ENCODE measurements around the gene PLPP7.
"Not testable (repeated sequence)": the region's sequence is repeated elsewhere in the genome, so short reads cannot be mapped to it uniquely, and the experiment has no call there.

The PLPP7 gene

DNA sequence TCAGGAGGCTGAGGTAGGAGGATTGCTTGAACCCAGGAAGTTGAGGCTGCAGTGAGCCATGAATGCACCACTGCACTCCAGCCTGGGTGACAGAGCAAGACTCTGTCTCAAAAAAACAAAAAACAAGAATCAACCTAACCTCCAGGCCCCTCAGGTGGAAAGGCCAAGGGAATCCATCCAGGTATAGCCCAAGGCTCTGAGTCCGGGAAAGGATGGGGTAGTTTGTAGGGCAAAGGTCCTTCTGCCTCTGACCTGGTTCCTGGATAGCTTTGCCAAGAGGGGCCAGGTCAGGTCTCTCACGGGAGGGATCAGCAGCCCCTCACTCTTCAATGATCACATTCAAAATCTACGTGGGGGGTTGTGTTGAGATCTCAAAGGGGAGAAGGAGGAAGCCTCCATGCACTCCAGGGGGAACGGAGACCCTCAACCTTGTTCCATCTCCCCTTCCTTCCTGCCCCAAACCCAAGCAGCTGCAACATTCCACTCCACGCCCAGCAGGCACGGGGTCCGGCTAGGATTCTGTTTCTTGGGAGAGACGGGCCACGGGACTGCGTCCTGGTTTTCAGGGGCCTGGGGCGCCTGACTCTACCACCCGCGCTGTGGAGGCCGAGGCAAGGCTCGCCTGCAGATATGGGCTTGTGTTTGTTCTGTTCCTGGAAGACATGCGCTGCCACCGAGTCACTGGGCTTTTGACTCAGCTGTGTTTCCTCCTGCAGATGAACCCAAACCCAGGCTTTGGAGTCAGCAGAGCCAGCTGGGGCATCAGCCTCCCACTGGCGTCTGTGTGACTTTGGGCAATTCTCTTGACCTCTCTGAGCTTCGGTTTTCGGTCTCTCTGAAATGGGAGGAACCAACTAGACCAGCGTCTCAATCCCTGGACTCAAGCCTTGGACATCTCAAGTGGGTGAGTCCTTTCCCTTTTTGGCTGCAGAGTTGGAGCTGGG, 35.5 kb downstream of the PLPP7 start:
- Histone ChIP-seq H3K27ac (no peak overlapping the region), H3K36me3 (ENCODE audit: insufficient read depth) (no peaks in the 10 kb centered on the region), H2AFZ (ENCODE audit: low read depth) (no peak overlapping the region), H3K27me3 (ENCODE audit: insufficient read depth, low read depth) (no peaks in the 10 kb centered on the region), H3K4me1 (ENCODE audit: low read depth, poor library complexity, severe bottlenecking) (no peaks in the 10 kb centered on the region), H3K4me3 (IDR thresholded peaks at IDR 0.05; ENCODE audit: insufficient read depth, low read depth, low read length) (no peak overlapping the region), H3K4me2 (no peak overlapping the region), H3K79me2 (ENCODE audit: insufficient read depth, low read depth) (no peaks in the 10 kb centered on the region), H3K9ac (no peak overlapping the region), H4K20me1 (ENCODE audit: insufficient read depth) (no peaks in the 10 kb centered on the region)
- TF ChIP-seq, protein P1, sequence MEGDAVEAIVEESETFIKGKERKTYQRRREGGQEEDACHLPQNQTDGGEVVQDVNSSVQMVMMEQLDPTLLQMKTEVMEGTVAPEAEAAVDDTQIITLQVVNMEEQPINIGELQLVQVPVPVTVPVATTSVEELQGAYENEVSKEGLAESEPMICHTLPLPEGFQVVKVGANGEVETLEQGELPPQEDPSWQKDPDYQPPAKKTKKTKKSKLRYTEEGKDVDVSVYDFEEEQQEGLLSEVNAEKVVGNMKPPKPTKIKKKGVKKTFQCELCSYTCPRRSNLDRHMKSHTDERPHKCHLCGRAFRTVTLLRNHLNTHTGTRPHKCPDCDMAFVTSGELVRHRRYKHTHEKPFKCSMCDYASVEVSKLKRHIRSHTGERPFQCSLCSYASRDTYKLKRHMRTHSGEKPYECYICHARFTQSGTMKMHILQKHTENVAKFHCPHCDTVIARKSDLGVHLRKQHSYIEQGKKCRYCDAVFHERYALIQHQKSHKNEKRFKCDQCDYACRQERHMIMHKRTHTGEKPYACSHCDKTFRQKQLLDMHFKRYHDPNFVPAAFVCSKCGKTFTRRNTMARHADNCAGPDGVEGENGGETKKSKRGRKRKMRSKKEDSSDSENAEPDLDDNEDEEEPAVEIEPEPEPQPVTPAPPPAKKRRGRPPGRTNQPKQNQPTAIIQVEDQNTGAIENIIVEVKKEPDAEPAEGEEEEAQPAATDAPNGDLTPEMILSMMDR (conservative IDR thresholded peaks at IDR 0.05; ENCODE audit: low read depth, low read length), result no peak

DNA sequence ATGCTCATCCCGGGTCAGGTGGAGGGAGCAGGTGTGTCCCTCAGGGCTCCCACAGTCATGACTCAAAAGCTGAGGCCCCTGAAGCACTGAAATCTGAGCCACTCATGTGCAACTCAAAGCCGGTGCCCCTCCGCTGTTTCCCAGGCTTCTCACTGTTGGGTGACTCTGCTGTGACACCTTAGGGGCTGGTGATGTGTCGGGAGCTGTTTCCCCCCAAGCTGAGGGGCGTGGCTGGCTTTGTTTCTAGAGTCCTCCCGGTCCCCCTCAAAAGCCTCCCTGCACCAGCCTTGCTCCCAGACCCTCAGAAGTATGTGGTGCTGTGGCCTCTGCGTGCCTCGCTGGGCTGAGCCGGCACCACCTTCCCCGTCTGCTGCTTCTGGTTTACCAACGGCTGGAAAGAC, 39.7 kb downstream of the PLPP7 start:
- H2AFZ ChIP-seq (ENCODE audit: low read depth), result no peak overlapping the region
- no peaks in the 10 kb centered on the region for H3K4me1 ChIP-seq (ENCODE audit: low read depth, poor library complexity, severe bottlenecking)
- no peaks in the 10 kb centered on the region for H3K36me3 ChIP-seq (ENCODE audit: insufficient read depth)
- no peak overlapping the region for H3K4me3 ChIP-seq (IDR thresholded peaks at IDR 0.05; ENCODE audit: insufficient read depth, low read depth, low read length)
- no peaks in the 10 kb centered on the region for H3K79me2 ChIP-seq (ENCODE audit: insufficient read depth, low read depth)
- no peak overlapping the region for H3K27ac ChIP-seq
- no peak overlapping the region for H3K9ac ChIP-seq
- H3K27me3 ChIP-seq (ENCODE audit: insufficient read depth, low read depth), result no peaks in the 10 kb centered on the region
- H4K20me1 ChIP-seq (ENCODE audit: insufficient read depth), result no peaks in the 10 kb centered on the region
- no peak overlapping the region for H3K4me2 ChIP-seq
- TF ChIP-seq, protein P1 (conservative IDR thresholded peaks at IDR 0.05; ENCODE audit: low read depth, low read length), result no peak

DNA sequence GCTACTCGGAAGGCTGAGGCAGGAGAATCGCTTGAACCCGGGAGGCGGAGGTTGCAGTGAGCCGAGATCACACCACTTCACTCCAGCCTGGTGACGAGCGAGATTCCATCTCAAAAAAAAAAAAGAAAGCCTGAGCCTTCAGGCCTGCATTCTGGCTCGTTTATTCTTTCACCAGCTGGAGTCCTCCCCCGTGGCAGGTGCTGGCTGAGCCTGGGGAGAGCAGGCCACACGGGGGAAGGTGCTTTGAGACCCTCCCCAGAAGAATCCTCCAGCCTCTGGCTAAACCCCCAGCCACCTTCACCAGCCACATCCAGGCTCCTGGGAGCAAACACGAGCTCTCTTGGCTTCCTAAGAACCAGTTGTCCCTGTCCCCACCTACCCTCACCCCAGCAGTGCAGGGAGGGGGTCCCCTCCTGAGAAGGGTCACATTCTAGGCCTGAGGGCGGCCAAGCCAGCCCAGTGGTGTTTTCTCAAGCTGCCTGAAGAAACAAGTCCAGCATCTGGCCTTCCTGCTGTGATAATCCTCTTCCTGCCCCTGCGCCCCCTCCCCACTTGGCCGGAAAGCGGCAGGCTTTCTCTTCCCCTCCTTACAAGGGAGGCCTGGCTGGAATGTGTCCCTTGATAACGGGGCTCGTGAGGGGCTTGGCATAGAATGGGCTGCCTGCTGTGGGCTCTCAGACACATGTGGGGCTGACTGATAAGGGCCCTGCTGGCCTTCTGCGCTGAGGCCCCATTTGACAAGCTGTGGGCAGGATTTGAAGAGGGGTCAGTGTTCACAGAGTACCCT, 41.5 kb downstream of the PLPP7 start:
- Histone ChIP-seq H3K27ac (no peak overlapping the region), H3K79me2 (ENCODE audit: insufficient read depth, low read depth) (no peaks in the 10 kb centered on the region), H3K9ac (no peak overlapping the region), H3K4me1 (ENCODE audit: low read depth, poor library complexity, severe bottlenecking) (no peaks in the 10 kb centered on the region), H3K4me3 (IDR thresholded peaks at IDR 0.05; ENCODE audit: insufficient read depth, low read depth, low read length) (no peak overlapping the region), H3K36me3 (ENCODE audit: insufficient read depth) (no peaks in the 10 kb centered on the region), H4K20me1 (ENCODE audit: insufficient read depth) (no peaks in the 10 kb centered on the region), H3K27me3 (ENCODE audit: insufficient read depth, low read depth) (no peaks in the 10 kb centered on the region), H2AFZ (ENCODE audit: low read depth) (no peak overlapping the region), H3K4me2 (no peak overlapping the region)
- TF ChIP-seq, protein P1 (conservative IDR thresholded peaks at IDR 0.05; ENCODE audit: low read depth, low read length), result no peak

DNA sequence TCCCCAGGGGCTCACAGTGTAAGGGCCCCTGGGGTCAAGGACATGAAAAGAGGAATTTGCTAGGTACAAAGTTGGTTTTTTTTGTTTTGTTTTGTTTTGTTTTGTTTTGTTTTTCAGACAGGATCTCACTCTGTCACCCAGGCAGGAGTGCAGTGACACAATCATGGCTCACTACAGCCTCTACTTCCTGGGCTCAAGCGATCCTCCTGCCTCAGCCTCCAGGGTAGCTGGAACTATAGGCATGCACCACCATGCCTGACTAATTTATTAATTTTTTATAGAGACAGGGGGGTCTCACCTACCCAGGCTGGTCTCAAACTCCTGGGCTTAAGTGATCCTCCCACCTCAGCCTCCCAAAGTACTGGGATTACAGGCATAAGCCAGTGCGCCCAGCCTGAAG, 42.5 kb downstream of the PLPP7 start:
- not testable (repeated sequence) for H3K4me2 ChIP-seq; H2AFZ ChIP-seq (ENCODE audit: low read depth)

More for the DNA sequence above, 42.5 kb downstream of the PLPP7 start:
- H3K27ac ChIP-seq; H3K79me2 ChIP-seq (ENCODE audit: insufficient read depth, low read depth); H3K36me3 ChIP-seq (ENCODE audit: insufficient read depth); H3K27me3 ChIP-seq (ENCODE audit: insufficient read depth, low read depth); H3K4me1 ChIP-seq (ENCODE audit: low read depth, poor library complexity, severe bottlenecking); H3K9ac ChIP-seq; H4K20me1 ChIP-seq (ENCODE audit: insufficient read depth); H3K4me3 ChIP-seq (IDR thresholded peaks at IDR 0.05; ENCODE audit: insufficient read depth, low read depth, low read length): not testable (repeated sequence)
